GM18873 (cell line): ENCODE measurements around the gene GJC2.

ENCODE experiments used
- ATAC-seq: cut with Tn5 transposase; IDR thresholded peaks from one replicate; pipeline ENCODE4 v1.9.1; 2021; ENCODE audit warnings: mild to moderate bottlenecking, moderate library complexity, moderate number of reproducible peaks; ENCODE audit not compliant: unreplicated experiment, low FRiP score

Gene GJC2

DNA sequence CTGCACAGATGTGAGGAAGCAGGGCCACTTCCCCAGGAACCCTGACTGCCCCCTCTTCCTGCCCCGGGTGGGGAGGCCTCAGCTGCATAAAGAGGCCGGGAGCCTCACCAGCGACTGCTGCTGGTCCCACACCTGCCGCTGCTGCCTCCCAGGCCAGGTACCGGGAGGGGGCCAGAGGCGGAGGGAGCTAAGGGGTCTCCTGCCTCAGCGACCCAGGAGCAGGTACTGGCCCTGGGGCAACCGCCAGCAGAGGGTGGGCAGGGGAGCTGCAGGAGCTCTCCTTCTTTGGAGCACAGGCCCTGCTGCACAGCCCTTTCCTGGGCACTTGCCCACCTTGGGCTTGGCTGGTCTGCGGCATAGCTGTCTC lies 6.8 kb downstream of the GJC2 start:
- no peak for ATAC-seq

DNA sequence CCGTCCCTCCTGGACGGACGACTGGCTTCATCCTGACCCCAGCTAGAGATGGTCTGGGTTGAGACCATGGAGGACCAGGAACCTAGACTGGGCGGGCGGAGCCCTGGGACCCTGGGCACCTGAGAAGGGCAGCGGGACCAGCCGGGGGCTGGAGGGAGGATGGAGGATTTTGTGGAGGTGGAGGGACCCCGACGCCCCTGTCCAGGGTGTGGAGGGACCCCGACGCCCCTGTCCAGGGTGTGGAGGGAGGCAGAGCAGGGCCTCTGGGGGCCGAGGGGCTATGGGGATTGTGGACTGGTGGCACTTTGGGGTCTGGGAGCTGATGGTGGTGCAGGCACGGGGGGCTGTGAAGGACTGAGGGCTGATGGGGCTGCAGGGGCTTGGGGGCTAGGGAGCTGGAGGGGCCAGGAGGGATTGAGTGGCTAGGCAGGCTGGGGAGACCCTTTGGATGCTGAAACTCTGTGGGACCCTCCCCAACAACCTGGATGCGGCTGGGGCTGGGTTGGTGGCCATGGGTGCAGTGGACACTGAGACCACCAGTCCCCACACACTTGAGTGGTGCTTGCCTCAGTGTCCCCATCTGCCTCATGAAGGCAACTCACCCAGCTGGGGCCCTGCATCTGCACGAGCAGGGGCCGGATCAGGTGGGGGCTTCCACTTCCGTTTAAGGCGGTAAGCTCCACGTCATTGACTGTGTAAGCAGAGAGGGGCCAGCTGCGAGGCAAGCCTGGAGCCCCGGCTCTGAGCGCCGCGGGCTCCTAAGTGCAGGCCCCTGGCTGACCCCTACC lies 7.4 kb downstream of the GJC2 start:
- no peak for ATAC-seq

DNA sequence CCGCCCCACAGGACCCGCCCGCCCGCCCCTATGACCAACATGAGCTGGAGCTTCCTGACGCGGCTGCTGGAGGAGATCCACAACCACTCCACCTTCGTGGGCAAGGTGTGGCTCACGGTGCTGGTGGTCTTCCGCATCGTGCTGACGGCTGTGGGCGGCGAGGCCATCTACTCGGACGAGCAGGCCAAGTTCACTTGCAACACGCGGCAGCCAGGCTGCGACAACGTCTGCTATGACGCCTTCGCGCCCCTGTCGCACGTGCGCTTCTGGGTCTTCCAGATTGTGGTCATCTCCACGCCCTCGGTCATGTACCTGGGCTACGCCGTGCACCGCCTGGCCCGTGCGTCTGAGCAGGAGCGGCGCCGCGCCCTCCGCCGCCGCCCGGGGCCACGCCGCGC lies 8.0 kb downstream of the GJC2 start:
- no peak for ATAC-seq

DNA sequence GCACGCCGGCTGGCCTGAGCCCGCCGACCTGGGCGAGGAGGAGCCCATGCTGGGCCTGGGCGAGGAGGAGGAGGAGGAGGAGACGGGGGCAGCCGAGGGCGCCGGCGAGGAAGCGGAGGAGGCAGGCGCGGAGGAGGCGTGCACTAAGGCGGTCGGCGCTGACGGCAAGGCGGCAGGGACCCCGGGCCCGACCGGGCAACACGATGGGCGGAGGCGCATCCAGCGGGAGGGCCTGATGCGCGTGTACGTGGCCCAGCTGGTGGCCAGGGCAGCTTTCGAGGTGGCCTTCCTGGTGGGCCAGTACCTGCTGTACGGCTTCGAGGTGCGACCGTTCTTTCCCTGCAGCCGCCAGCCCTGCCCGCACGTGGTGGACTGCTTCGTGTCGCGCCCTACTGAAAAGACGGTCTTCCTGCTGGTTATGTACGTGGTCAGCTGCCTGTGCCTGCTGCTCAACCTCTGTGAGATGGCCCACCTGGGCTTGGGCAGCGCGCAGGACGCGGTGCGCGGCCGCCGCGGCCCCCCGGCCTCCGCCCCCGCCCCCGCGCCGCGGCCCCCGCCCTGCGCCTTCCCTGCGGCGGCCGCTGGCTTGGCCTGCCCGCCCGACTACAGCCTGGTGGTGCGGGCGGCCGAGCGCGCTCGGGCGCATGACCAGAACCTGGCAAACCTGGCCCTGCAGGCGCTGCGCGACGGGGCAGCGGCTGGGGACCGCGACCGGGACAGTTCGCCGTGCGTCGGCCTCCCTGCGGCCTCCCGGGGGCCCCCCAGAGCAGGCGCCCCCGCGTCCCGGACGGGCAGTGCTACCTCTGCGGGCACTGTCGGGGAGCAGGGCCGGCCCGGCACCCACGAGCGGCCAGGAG lies 8.6 kb downstream of the GJC2 start:
- ATAC-seq = no peak

DNA sequence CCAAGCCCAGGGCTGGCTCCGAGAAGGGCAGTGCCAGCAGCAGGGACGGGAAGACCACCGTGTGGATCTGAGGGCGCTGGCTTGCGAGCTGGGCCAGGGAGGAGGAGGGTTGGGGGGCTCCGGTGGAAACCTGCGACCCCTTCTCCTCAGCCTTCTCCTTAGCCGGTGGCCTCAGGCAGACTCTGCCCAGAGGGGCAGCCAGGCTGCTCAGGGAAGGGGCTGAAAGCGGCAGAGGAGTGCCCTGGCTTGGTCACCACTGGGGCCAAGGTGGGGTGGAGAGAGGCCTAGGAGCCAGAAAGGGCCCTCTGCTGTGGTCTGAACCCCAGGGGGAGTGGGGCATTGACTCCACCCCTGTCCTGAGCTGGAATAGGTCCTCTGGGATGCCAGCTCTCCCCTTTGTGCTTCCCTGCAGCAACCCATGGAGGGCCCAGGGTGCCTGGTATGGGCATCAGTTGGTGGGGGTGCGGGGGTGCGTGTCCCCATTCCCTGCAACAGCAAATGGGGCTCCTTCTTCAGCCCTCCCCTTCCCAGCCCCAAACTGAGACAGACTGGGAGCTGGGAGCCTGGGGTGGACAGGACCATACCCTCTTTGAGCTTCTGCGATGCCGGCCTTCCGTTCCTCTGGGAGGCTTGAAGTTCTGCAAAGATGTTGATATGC lies 9.4 kb downstream of the GJC2 start:
- no peak for ATAC-seq

DNA sequence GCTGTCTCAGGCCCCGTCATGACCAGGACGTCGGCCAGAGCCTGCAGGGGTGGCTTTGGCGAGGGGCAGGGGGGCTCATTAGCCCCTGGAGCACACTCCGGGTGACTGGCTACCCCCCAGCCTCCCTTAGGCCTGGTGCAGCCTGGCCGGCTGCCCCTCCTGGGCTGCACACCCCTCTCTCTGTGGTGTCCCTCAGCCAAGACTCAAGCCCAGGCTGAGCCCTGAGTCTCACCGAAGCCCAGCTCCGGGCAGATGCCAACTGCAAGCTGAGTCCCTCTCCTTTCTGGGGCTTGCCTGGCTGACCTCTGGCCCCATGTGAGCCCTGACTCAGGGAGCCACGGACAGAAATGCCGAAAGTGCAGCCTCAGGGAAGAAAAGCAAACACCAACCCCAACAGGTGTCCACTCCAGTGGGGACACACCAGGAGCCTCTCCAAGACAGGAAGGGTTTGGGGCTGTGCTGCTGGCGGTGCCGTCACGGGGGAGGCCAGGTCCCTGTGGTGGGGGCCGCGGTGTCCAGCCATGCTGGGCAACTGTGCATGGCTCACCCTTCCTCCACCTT lies 10.6 kb downstream of the GJC2 start:
- no peak for ATAC-seq

DNA sequence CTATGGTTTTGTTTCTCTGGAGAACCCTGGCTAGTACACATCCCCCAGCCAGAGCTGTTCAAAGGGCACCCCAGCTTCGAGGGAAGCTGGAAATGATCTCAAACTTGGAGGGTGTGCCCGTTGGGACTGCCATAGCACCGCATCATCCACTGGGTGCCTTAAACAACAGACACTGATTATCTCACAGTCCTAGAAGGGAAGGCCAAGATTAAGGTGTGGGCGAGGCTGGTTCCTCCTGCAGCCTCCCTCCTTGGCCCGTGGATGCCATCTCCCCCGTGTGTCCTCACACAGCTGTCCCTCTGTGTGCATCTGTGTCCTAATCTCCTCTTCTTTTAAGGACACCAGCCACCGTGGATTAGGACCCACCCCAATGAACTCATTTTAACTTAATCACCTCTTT lies 11.6 kb downstream of the GJC2 start:
- ATAC-seq = no peak

DNA sequence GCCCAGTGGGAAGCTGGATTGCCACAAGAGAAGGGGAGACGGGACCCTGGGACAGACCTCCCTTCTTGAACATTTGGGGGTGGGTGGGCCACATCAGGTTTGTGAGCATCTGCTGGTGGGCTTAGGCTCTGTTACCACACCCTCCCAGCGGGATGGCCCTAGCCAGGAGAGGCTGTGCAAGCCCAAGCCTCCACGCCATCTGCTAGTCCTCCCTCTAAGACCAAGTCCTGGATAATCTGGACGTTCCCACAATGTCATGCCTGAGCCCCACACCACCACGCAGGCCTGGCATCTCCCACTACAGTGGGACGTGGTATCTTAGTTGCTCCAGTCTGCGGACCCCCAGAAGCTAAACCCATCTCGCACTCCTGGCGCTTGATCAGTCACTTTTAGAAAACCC lies 12.1 kb downstream of the GJC2 start:
- ATAC-seq = no peak

DNA sequence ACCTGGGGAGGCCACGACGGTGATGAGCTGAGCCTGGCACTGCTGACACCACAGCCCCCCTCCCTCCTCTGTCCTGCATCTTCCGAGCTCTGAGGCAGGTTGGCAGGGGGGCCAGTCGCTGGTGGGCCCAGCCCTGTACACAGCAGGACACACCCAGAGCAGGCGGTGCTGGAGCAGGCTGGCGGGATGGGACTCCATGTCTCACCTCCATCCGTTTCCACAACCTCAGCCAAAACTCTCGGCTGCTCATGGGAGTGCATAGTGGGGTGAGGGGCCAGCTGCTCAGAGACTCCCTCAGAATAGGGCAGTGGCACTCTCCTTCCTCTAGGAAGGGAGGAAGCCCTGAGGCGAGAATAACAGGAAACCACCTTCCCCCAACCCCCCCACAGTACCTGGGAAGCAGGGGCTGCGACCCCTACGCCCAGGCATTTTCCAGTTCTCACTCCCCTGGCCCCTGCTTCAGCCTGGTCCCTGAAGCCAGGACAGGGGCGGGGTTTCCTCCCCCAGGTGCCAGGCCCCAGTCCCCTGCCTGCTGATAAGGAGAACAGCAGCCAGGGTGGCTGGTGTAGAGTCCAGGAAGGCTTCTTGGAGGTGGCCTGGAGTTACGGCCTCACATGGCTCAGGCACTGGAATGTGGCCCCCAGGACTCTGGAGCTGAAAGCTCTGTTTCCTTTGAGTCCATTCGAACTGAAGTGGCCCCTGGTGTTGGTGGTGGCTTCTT lies 12.7 kb downstream of the GJC2 start:
- ATAC-seq = no peak

DNA sequence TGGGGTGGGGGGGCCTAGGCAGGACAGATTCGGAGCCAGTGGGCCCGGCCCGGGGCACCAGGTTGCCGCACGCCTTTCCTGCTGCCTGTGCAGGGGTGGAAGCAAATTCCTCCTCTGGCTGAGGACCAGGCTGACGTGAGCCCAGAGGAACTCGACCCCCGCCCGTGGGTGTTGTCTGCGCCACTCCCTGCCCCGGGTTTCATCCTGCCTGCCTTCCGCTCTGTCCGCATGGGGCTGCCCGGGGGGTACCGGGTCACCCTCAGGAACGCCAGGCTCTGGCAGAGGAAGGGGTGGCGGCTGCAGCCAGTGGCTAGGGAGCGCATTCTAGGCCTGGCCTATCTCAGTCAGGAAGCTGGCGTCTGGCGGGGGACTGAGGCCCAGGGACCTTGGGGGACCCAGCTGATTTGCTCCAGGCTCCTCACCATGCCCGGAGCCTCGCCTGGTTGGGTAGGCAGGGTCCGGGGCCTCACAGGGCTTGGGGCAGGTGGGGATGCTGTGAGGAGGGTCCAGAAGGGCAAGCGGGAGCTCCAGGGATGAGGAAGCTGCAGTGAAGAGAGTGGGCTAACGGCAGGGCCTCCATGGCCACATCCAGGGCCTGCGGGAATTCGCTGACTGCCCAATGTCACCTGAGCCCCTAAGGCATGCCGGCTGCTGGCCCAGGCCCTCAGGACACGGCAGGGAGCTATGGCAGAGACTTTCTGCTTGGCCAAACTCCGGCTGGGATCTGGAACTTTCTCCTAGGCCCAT lies 13.4 kb downstream of the GJC2 start:
- ATAC-seq = no peak

DNA sequence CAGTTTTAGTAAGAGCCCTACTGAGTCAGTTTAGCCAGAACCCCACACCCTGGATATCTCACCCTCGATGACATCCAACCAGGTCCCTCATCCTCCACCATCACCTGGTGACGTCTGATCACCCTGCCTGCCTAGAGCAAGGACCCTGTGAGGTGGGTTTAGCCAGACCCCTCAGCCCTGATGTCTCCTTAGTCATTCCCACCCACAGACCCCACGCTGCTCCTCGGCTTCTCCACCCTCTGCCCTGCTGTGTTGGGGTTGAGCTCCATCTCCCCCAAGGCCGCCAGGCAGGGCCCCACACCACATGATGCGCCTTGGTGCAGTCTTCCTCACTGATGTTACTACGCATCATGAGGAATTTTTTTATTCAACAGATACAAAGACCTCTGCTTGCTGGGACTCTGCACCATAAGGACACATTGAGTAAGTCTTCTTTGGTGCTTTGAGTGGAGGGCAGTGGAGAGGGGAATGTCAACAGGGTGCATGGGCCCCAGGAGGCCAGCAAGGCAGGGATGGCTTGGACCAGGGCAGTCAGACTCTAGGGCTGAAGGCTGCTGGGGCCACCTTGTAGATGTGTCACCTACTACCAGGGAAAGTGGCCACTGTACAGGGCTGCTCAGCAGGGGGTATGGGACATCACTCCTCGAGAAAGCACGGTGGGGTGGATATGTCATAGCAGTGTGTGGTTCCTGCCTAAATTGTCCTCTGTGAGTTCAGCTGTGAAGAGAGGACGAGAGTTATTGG lies 14.2 kb downstream of the GJC2 start:
- ATAC-seq = no peak

DNA sequence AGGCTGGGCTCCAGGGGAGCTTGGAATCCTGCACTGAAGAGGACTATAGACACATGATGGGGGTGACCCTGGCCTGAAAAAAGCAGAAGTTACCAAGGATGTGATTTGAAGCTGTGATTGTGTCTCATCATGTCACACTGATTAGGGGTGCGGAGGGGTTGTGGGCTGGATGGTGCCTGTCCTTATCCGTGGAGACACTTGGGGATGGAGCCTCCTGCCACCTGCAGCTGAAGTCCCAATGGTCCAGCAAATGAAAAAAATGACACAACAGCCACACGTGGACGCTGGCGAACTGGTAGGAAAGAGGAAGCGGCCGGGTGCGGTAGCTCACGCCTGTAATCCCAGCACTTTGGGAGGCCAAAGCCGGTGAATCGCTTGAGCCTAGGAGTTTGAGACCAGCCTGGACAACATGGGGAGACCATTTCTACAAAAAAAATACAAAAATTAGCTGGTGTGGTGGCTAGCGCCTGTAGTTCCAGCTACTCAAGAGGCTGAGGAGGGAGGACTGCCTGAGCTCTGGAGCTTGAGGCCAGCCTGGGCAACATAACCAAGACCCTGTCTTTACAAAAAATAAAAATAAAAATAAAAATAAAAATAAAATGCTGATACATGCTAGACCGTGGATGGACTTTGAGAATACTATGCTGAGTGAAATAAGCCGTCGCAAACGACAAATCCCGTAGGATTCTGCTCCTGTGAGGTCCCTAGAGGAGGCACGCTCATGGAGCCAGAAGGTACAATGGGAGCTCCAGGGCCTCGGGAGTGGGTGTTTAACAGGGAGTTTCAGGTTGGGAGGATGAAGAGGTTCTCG lies 15.0 kb downstream of the GJC2 start:
- ATAC-seq = no peak

DNA sequence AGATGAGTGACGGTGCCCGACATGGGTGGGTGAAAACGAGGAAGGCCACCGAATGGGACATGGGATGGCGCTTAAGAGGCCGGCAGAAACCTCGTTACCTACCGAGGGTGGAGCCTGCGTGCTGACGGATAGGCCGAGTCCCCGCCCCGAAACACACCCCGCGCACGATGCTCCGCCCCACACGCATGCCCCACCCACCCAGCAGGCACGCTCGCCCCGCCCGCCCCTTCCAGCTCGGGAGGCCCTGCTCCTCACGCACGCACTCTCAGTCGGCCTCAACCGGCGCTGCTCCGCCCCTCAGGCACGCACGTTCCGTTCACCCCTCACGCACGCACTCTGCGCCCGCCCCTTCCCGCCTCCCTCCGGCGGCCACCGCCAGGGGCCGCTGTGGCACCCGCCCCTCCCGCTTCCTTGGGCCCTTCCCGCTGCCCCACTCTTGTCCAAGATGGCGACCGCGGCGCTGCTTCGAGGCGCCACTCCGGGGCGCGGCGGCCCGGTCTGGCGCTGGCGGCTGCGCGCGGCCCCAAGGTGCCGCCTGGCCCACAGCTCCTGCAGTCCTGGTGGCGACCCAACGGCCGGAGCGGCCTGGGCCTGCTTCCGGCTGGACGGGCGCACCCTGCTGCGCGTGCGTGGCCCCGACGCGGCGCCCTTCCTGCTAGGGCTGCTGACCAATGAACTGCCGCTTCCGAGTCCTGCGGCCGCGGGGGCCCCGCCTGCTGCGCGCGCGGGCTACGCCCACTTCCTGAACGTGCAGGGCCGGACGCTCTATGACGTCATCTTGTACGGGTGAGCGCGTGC lies 15.8 kb downstream of the GJC2 start, which contains the start of gene IBA57:
TSS of gene IBA57 (plus strand) at position 433 of the 798 bp plus-strand sequence. CDS start at position 446, 13 bp downstream.
- ATAC-seq = peak; percentile 79

DNA sequence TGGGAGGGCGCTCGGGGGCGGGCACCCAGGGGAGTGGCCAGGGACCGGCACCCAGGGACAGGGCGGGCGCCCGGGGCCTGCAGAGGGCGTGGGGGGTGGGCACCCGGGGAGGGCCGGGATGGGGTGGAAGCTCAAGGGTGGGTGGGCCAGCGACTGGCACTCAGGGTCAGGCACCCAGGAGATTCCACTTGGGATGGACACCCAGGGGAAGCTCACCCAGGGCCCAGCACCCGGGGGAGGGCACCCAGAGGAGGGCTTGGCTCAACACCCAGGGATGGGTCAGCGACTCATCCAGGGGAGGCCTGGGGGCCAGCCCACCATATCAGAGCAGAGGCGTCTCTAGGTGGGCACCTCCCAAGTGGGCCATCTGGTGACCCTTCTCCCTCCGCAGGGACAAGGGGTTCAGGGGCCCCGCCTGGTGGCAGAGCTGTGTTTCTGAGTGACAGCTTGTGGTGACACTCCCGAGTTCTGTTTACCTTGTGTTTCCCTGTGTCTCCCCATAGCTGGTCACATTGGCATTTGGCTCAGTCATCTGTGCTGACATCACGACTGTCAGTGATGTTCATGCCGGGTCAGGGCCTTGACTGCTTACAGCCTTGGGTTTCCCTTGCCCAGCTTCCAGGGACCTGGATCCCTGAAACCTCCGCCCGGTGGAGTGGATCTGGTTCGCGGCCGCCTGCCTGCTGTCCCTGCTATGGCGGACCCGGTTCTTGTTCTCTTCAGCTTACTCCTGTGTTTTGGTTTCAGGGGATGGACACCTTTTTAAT lies 16.6 kb downstream of the GJC2 start:
- peak; percentile 9 for ATAC-seq

DNA sequence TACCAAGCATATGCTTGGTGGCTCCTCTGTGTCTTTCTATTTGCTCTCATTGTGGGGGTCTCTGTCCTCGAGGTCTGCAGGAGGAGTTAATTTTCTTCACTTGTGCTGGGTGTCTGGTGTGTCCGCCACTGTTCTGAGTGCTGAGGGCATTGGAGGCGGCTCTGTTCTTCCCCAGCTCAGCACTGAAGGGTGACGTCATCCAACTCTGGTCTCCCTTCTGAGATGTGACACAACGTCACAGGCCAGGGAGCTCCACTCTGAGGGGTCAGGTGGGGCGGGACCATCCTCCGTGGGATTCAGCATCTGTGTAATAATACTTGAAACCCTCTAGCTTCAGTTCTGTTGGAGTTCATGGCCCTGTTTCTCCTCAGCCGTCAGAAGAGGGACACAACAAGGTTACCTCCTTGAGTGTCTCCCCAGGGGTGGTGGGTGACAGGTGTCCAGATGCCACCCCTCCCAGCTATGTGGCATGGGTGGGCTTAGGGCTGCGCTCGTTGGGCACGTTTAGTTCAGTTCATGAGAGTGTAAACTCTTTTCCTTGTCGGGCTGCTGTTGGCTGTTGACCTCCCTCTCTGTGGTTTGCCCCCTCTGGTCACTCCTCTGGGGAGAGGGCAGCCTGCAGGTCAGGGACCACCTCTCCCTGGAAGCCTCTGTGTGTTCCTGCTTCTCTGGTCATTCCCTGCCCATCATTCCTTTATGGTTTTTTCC lies 19.0 kb downstream of the GJC2 start:
- no peak for ATAC-seq

DNA sequence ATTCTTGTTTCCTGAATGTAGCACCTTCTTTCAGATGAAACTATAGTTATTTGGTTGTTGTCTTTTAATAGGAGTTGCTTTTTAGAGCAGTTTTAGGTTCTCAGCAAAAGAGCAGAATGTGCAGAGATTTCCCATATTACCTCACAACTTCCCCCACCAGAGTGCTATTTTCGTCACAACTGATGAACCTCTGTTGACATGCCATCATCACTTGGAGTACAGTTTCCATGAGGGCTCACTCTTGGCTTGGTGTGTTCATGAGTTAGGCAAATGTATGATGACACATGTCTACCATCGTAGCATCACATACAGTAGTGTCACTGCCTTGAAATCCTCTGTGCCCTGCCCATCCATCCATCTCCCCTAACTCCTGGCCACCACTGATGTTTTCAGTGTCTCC lies 19.6 kb downstream of the GJC2 start:
- ATAC-seq = no peak
